Urinary bladder (tissue), 4 donors: Measurements from ENCODE around the gene TEX11. TPM values are rescaled to one million over a fixed set of nuclear protein-coding genes. Genes with fewer than 3 reads are reported as not detected.
"Not testable (repeated sequence)": the region's sequence is repeated elsewhere in the genome, so short reads cannot be mapped to it uniquely, and the experiment has no call there.

Experiments used
- DNase-seq: peaks from one replicate; pipeline ENCODE4 v3.0.0-alpha.2; 2015; ENCODE audit errors: extremely low spot score
- H3K27ac ChIP-seq: one replicate; pipeline ENCODE4 v1.5.1; 2013; ENCODE audit warnings: low read depth, mild to moderate bottlenecking, moderate library complexity
- H3K36me3 ChIP-seq: one replicate; pipeline ENCODE4 v1.6.1; 2013; ENCODE audit warnings: mild to moderate bottlenecking, moderate library complexity; ENCODE audit not compliant: insufficient read depth
- H3K4me1 ChIP-seq: one replicate; pipeline ENCODE4 v1.6.1; 2013; ENCODE audit warnings: mild to moderate bottlenecking, moderate library complexity; ENCODE audit not compliant: insufficient read depth
- H3K4me3 ChIP-seq: one replicate; pipeline ENCODE4 v1.5.1; 2013; ENCODE audit warnings: low read depth, low read length
- WGBS: extraction: QIAGEN DNeasy Blood & Tissue Kit; methylation state at CpG from one replicate; pipeline ENCODE4 v1.1.7; 2013; 5-methylcytosine and 5-hydroxymethylcytosine counted together
- polyA plus RNA-seq: library from polyadenylated mRNA; stranded (reverse); fragments of 200-250 nt; gene quantifications from one replicate; pipeline ENCODE4 v1.2.3, GENCODE V29; 2013
- total RNA-seq: library from RNA; depleted of rRNA; stranded (reverse); fragments of >200 nt; gene quantifications from one replicate; pipeline ENCODE4 v1.2.3, GENCODE V29; 2014
- donor health status: healthy with polysubstance abuse.
- donor health status: healthy.

Gene TEX11
- total and polyA plus RNA-seq, 2 donors = 0.06 TPM; not detected in 1

- Histone ChIP-seq H3K4me1 (no peaks in the 10 kb centered on the region), H3K27ac (no peak overlapping the region), H3K4me3 (no peak overlapping the region), H3K36me3 (no peaks in the 10 kb centered on the region)
- no peak for DNase-seq
- WGBS = 33% methylated on average over 3 of the region's 3 CpGs
Measured at GRCh38 chrX:70826715-70827114, 81.8 kb downstream of the TEX11 start.

- 85% methylated on average over 4 of the region's 4 CpGs for WGBS
- Histone ChIP-seq H3K27ac (no peak overlapping the region), H3K4me1 (no peaks in the 10 kb centered on the region), H3K4me3 (no peak overlapping the region), H3K36me3 (no peaks in the 10 kb centered on the region)
- no peak for DNase-seq
Measured at GRCh38 chrX:70825366-70825765, 83.1 kb downstream of the TEX11 start.

- WGBS = 86% methylated on average over 11 of the region's 11 CpGs
- Histone ChIP-seq H3K4me3 (no peak overlapping the region), H3K4me1 (no peaks in the 10 kb centered on the region), H3K36me3 (no peaks in the 10 kb centered on the region), H3K27ac (no peak overlapping the region)
- no peak for DNase-seq
Measured at GRCh38 chrX:70808942-70809940, 99.3 kb downstream of the TEX11 start.

GRCh38 chrX:70806081-70806480 is 102.4 kb downstream of the TEX11 start:
- Histone ChIP-seq H3K27ac (no peak overlapping the region), H3K4me3 (no peak overlapping the region), H3K4me1 (no peaks in the 10 kb centered on the region), H3K36me3 (no peaks in the 10 kb centered on the region)
- no peak for DNase-seq
- WGBS = 84% methylated on average over 8 of the region's 8 CpGs

- H3K36me3 ChIP-seq, H3K4me1 ChIP-seq, H3K27ac ChIP-seq, DNase-seq, H3K4me3 ChIP-seq: not testable (repeated sequence)
- 73% methylated on average over 1 of the region's 1 CpG for WGBS
Measured at GRCh38 chrX:70796742-70797141, 111.8 kb downstream of the TEX11 start.

GRCh38 chrX:70774223-70774622 is 134.3 kb downstream of the TEX11 start:
- Histone ChIP-seq H3K27ac (no peak overlapping the region), H3K4me1 (no peaks in the 10 kb centered on the region), H3K36me3 (no peaks in the 10 kb centered on the region), H3K4me3 (no peak overlapping the region)
- 31% methylated on average over 2 of the region's 2 CpGs for WGBS
- no peak for DNase-seq

- Histone ChIP-seq H3K36me3 (no peaks in the 10 kb centered on the region), H3K4me3 (no peak overlapping the region), H3K4me1 (no peaks in the 10 kb centered on the region), H3K27ac (no peak overlapping the region)
- WGBS = 25% methylated on average over 3 of the region's 3 CpGs
- DNase-seq = no peak
Measured at GRCh38 chrX:70769659-70770227, 138.8 kb downstream of the TEX11 start.

- DNase-seq = no peak
- Histone ChIP-seq H3K4me3 (no peak overlapping the region), H3K27ac (no peak overlapping the region), H3K36me3 (no peaks in the 10 kb centered on the region), H3K4me1 (no peaks in the 10 kb centered on the region)
- WGBS = 42% methylated on average over 10 of the region's 10 CpGs
Measured at GRCh38 chrX:70762285-70762684, 146.2 kb downstream of the TEX11 start.

- no peak for DNase-seq
- no peaks in the 10 kb centered on the region for H3K4me1 ChIP-seq
- H3K27ac ChIP-seq = no peak overlapping the region
- H3K36me3 ChIP-seq = no peaks in the 10 kb centered on the region
- 81% methylated on average over 12 of the region's 12 CpGs for WGBS
- no peak overlapping the region for H3K4me3 ChIP-seq
Measured at GRCh38 chrX:70755850-70756249, 152.7 kb downstream of the TEX11 start.

- DNase-seq = no peak
- no peak overlapping the region for H3K27ac ChIP-seq
- H3K4me3 ChIP-seq = no peak overlapping the region
- 89% methylated on average over 2 of the region's 2 CpGs for WGBS
- no peaks in the 10 kb centered on the region for H3K4me1 ChIP-seq
- H3K36me3 ChIP-seq = no peaks in the 10 kb centered on the region
Measured at GRCh38 chrX:70754169-70754848, 154.2 kb downstream of the TEX11 start.

GRCh38 chrX:70733774-70734173 is 174.7 kb downstream of the TEX11 start:
- 83% methylated on average over 4 of the region's 5 CpGs for WGBS

GRCh38 chrX:70727961-70728360 is 180.6 kb downstream of the TEX11 start:
- WGBS = 96% methylated on average over 1 of the region's 1 CpG
- H3K27ac ChIP-seq, H3K4me1 ChIP-seq, H3K4me3 ChIP-seq, H3K36me3 ChIP-seq, DNase-seq: not testable (repeated sequence)

More at GRCh38 chrX:70733774-70734173, 174.7 kb downstream of the TEX11 start:
- not testable (repeated sequence) for H3K36me3 ChIP-seq, H3K4me1 ChIP-seq, DNase-seq, H3K27ac ChIP-seq, H3K4me3 ChIP-seq

- no peaks in the 10 kb centered on the region for H3K36me3 ChIP-seq
- WGBS = 66% methylated on average over 2 of the region's 2 CpGs
- no peaks in the 10 kb centered on the region for H3K4me1 ChIP-seq
- no peak for DNase-seq
- no peak overlapping the region for H3K4me3 ChIP-seq
- no peak overlapping the region for H3K27ac ChIP-seq
Measured at GRCh38 chrX:70720721-70721120, 187.8 kb downstream of the TEX11 start.
